Fibroblast of lung (primary cell): ENCODE results near the gene AGT. TPM values are rescaled to one million over a fixed set of nuclear protein-coding genes. Genes with fewer than 3 reads are reported as not detected.
A peak's percentile ranks its signal among the peaks of the same experiment; 100 is the strongest.

Experiments used
- DNase-seq, 2 donors: peaks; one replicate each; pipeline versions ENCODE4 v3.0.0 to v3.0.0-alpha.2; 2010; ENCODE audit warnings: low read depth in 2 of 2
- H2AFZ ChIP-seq: 2 replicates; pipeline ENCODE4 v1.5.1; 2012; ENCODE audit warnings: low read length, control low read depth, inconsistent platforms
- H3K27ac ChIP-seq: 2 replicates; pipeline ENCODE4 v1.5.1; 2011; ENCODE audit warnings: low read length, control low read depth; ENCODE audit not compliant: insufficient read depth
- H3K27me3 ChIP-seq: 2 replicates; pipeline ENCODE4 v1.5.1; 2011; ENCODE audit warnings: mild to moderate bottlenecking, low read length; ENCODE audit not compliant: control insufficient read depth, insufficient read depth
- H3K36me3 ChIP-seq: 2 replicates; pipeline ENCODE4 v1.5.1; 2011; ENCODE audit warnings: low read length; ENCODE audit not compliant: control insufficient read depth, insufficient read depth
- H3K4me1 ChIP-seq: 2 replicates; pipeline ENCODE4 v1.5.1; 2011; ENCODE audit warnings: low read length; ENCODE audit not compliant: control insufficient read depth, insufficient read depth; ENCODE audit errors: extremely low read depth
- H3K4me2 ChIP-seq: 2 replicates; pipeline ENCODE4 v1.5.1; 2011; ENCODE audit warnings: low read length, control low read depth; ENCODE audit not compliant: insufficient read depth; ENCODE audit errors: extremely low read depth
- H3K4me3 ChIP-seq, 4 experiments: fragments of 200-600 bp in 1 of 4; sonication (generic) in 1 of 4; replicated peaks in 1 of 4; 2 replicates each; pipeline ENCODE4 v1.5.1; 2011 to 2016; ENCODE audit warnings: low read length in 4 of 4, low read depth in 3 of 4, mild to moderate bottlenecking in 3 of 4, control low read depth in 2 of 4, inconsistent platforms in 1 of 4, mixed read lengths in 1 of 4; ENCODE audit not compliant: insufficient read depth in 1 of 4; ENCODE audit errors: control extremely low read depth in 1 of 4
- H3K79me2 ChIP-seq: 2 replicates; pipeline ENCODE4 v1.5.1; 2012; ENCODE audit warnings: mild to moderate bottlenecking, low read length, inconsistent platforms; ENCODE audit not compliant: control insufficient read depth, insufficient read depth
- H3K9ac ChIP-seq: 2 replicates; pipeline ENCODE4 v1.5.1; 2011; ENCODE audit warnings: mild to moderate bottlenecking, low read length, control low read depth; ENCODE audit not compliant: insufficient read depth
- H3K9me3 ChIP-seq: 2 replicates; pipeline ENCODE4 v1.5.1; 2012; ENCODE audit warnings: low read depth, low read length; ENCODE audit not compliant: control insufficient read depth, insufficient read depth
- H4K20me1 ChIP-seq: 2 replicates; pipeline ENCODE4 v1.5.1; 2011; ENCODE audit warnings: low read length; ENCODE audit not compliant: control insufficient read depth, insufficient read depth; ENCODE audit errors: extremely low read depth
- EZH2 ChIP-seq: IDR thresholded peaks from 2 replicates; pipeline ENCODE4 v1.5.1; 2012; ENCODE audit warnings: low read length, control low read depth, mild to moderate bottlenecking; ENCODE audit errors: missing control alignments
- polyA plus RNA-seq, 2 donors: library from polyadenylated mRNA; depleted of rRNA in 1 of 2; stranded (reverse) in 1 of 2; unstranded in 1 of 2; fragments of >200 nt; gene quantifications; 2 replicates each; pipeline ENCODE4 v1.2.1, GENCODE V29; 2011 to 2012; ENCODE audit warnings: missing spikeins in 1 of 2
- total RNA-seq: library from RNA; depleted of rRNA; stranded (reverse); fragments of >200 nt; gene quantifications from 2 replicates; pipeline ENCODE4 v1.2.1, GENCODE V29; 2014
- TF ChIP-seq, protein P1 (sequence below), 2 donors: IDR thresholded peaks in 1 of 2; conservative IDR thresholded peaks in 1 of 2; 1 replicate in 1 of 2; 2 replicates in 1 of 2; pipeline ENCODE4 v1.5.1; 2011 to 2012; ENCODE audit warnings: low read length in 2 of 2, control low read depth in 1 of 2, inconsistent platforms in 1 of 2, low read depth in 1 of 2, mild to moderate bottlenecking in 1 of 2

Gene AGT
- total and polyA plus RNA-seq, 2 donors (not counting 1 experiment from before 2014, with no cell fraction given), result 3.7 to 10.6 TPM

DNA sequence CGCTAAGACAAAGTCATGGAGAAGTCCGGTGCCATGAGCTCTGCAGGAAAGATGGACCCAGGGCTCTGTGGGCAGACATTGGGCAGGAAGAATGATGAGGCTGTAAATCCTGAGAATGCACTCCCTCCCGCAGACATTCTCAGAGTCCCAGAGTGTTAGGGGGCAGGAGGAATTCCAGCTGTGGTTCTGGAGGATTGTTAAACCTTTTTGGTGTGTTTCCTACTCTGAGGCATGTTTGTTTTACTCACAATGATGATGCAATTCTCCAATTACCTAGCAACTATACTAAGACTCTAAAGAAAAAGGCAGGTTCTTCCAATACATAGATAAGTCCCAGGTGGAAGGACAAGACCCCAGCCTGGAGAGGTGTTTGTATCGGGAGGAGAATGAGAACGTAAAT is 30.5 kb upstream of the AGT start:
- no peak overlapping the region for H3K9ac ChIP-seq
- DNase-seq, result peak; percentile 9 to 80
- no peaks in the 10 kb centered on the region for H3K36me3 ChIP-seq
- no peak overlapping the region for H3K4me3 ChIP-seq
- H3K4me1 ChIP-seq, result no peaks in the 10 kb centered on the region
- TF ChIP-seq, protein P1, sequence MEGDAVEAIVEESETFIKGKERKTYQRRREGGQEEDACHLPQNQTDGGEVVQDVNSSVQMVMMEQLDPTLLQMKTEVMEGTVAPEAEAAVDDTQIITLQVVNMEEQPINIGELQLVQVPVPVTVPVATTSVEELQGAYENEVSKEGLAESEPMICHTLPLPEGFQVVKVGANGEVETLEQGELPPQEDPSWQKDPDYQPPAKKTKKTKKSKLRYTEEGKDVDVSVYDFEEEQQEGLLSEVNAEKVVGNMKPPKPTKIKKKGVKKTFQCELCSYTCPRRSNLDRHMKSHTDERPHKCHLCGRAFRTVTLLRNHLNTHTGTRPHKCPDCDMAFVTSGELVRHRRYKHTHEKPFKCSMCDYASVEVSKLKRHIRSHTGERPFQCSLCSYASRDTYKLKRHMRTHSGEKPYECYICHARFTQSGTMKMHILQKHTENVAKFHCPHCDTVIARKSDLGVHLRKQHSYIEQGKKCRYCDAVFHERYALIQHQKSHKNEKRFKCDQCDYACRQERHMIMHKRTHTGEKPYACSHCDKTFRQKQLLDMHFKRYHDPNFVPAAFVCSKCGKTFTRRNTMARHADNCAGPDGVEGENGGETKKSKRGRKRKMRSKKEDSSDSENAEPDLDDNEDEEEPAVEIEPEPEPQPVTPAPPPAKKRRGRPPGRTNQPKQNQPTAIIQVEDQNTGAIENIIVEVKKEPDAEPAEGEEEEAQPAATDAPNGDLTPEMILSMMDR (conservative IDR thresholded peaks at IDR 0.05 in 1 of 2, IDR thresholded peaks at IDR 0.05 in 1 of 2; ENCODE audit: low read depth in 1 of 2, low read length in 2 of 2), result no peak
- no peak for TF ChIP-seq EZH2
- H4K20me1 ChIP-seq, result no peaks in the 10 kb centered on the region
- H2AFZ ChIP-seq, result no peak overlapping the region
- no peak overlapping the region for H3K27ac ChIP-seq
- H3K27me3 ChIP-seq, result no peaks in the 10 kb centered on the region
- H3K4me2 ChIP-seq, result no peak overlapping the region
- no peaks in the 10 kb centered on the region for H3K9me3 ChIP-seq
- no peaks in the 10 kb centered on the region for H3K79me2 ChIP-seq

DNA sequence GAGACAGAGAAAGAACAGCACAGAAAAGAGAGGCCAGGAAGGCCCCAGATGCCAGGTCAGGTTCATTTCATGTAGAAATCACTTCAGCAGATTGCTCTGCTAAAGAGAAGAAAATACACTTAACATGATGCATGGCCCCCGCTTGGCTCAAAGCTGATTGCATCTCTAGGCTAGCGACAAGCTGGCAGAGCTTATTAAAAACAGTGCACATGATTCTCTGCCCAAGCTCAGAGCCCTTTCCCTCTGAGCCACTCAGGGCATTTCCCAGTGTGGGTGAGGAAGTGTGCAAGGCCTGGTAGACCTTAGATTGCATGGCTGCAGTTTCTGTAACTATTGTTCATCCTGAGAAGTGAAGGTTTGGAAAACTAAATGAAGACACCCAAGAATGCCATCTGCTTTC is 30.0 kb upstream of the AGT start:
- Histone ChIP-seq H3K9ac (no peak overlapping the region), H2AFZ (no peak overlapping the region), H3K9me3 (no peaks in the 10 kb centered on the region), H3K36me3 (no peaks in the 10 kb centered on the region), H3K27ac (no peak overlapping the region), H3K79me2 (no peaks in the 10 kb centered on the region), H3K4me3 (no peak overlapping the region), H4K20me1 (no peaks in the 10 kb centered on the region), H3K4me1 (no peaks in the 10 kb centered on the region), H3K27me3 (no peaks in the 10 kb centered on the region), H3K4me2 (no peak overlapping the region)
- TF ChIP-seq, protein P1 (conservative IDR thresholded peaks at IDR 0.05 in 1 of 2, IDR thresholded peaks at IDR 0.05 in 1 of 2; ENCODE audit: low read depth in 1 of 2, low read length in 2 of 2), result no peak
- TF ChIP-seq EZH2, result no peak
- no peak for DNase-seq

DNA sequence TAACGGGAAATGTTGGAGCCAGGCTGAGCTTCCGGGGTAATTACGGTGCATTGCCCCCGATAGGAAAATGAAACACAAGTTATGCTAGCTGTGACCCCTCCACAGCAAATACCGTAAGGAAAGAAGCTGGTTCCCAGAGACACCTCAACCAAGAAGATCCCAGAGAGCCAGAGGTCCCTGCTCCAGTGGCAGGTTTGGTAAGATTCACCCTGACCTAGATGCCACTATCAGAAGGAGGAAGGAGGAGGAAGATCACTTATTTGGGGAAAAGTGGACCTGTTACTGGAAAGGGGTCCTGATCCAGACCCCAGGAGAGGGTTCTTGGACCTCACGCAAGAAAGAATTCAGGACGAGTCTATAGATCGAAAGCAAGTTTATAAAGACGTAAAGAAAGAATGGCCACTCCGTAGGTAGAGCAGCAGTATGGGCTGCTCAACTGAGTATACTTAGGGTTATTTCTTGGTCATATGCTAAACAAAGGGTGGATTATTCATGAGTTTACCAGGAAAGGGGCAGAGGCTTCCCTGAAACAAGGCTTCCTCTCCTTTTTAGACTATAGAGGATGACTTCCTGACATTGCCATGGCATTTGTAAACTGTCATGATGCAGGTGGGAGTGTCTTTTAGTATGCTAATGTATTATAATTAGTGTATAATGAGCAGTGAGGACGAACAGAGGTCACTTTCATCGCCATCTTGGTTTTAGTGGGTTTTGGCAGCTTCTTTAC is 25.8 kb upstream of the AGT start:
- TF ChIP-seq EZH2, result no peak
- TF ChIP-seq, protein P1 (conservative IDR thresholded peaks at IDR 0.05 in 1 of 2, IDR thresholded peaks at IDR 0.05 in 1 of 2; ENCODE audit: low read depth in 1 of 2, low read length in 2 of 2), result no peak
- no peak overlapping the region for H3K27ac ChIP-seq
- H3K9ac ChIP-seq, result no peak overlapping the region
- DNase-seq, result no peak
- no peaks in the 10 kb centered on the region for H3K4me1 ChIP-seq
- no peaks in the 10 kb centered on the region for H3K79me2 ChIP-seq
- no peak overlapping the region for H3K4me3 ChIP-seq
- no peaks in the 10 kb centered on the region for H3K9me3 ChIP-seq
- H2AFZ ChIP-seq, result no peak overlapping the region
- no peak overlapping the region for H3K4me2 ChIP-seq
- no peaks in the 10 kb centered on the region for H3K36me3 ChIP-seq
- no peaks in the 10 kb centered on the region for H3K27me3 ChIP-seq
- H4K20me1 ChIP-seq, result no peaks in the 10 kb centered on the region
